ENCODE data around the gene AGPAT3.

AGPAT3 gene

GRCh38 chr21:43982489-43983078, 117.6 kb downstream of the AGPAT3 start:
- DNase-seq, result no peak

- DNase-seq, result no peak
These were observed 118.4 kb downstream of the AGPAT3 start for GRCh38 chr21:43983390-43983789.

GRCh38 chr21:43983860-43984420, 118.9 kb downstream of the AGPAT3 start:
- no peak for DNase-seq

- DNase-seq, result no peak
These were observed 120.1 kb downstream of the AGPAT3 start for GRCh38 chr21:43984905-43985689.

- DNase-seq, result no peak
These were observed 120.7 kb downstream of the AGPAT3 start for GRCh38 chr21:43985690-43986251.

- DNase-seq, result no peak
These were observed 121.8 kb downstream of the AGPAT3 start for GRCh38 chr21:43986544-43987451.

- DNase-seq, result no peak
These were observed 122.5 kb downstream of the AGPAT3 start for GRCh38 chr21:43987509-43987908.

GRCh38 chr21:43988016-43988415, 123.0 kb downstream of the AGPAT3 start:
- DNase-seq, result no peak

GRCh38 chr21:43988506-43989230, 123.6 kb downstream of the AGPAT3 start:
- DNase-seq, result no peak

GRCh38 chr21:43989401-43989800, 124.4 kb downstream of the AGPAT3 start:
- DNase-seq, result no peak

- no peak for DNase-seq
These were observed 126.5 kb downstream of the AGPAT3 start for GRCh38 chr21:43991447-43991991.

GRCh38 chr21:43992121-43992520, 127.1 kb downstream of the AGPAT3 start:
- no peak for DNase-seq

- DNase-seq, result no peak
These were observed 128.5 kb downstream of the AGPAT3 start for GRCh38 chr21:43993420-43993934.

- DNase-seq, result no peak
These were observed 129.1 kb downstream of the AGPAT3 start for GRCh38 chr21:43994085-43994484.

- no peak for DNase-seq
These were observed 129.6 kb downstream of the AGPAT3 start for GRCh38 chr21:43994646-43995045.

- no peak for DNase-seq
These were observed 130.6 kb downstream of the AGPAT3 start for GRCh38 chr21:43995521-43996105.

GRCh38 chr21:43997766-43998742, 133.0 kb downstream of the AGPAT3 start:
- DNase-seq, result no peak

- DNase-seq, result no peak
These were observed 135.3 kb downstream of the AGPAT3 start for GRCh38 chr21:44000360-44000759.

GRCh38 chr21:44002511-44002910, 137.5 kb downstream of the AGPAT3 start:
- no peak for DNase-seq

Measured in DMS 273 treated with DMSO at 0.1 percent for 48 hours (cell line).